Measurements from ENCODE around the gene PARD3B.

The PARD3B gene

GRCh38 chr2:204590063-204590462, 44.8 kb downstream of the PARD3B start:
- DNase-seq: no peak

- DNase-seq: no peak
Measured at GRCh38 chr2:204591225-204591624, 46.0 kb downstream of the PARD3B start.

- no peak for DNase-seq
Measured at GRCh38 chr2:204604061-204604460, 58.8 kb downstream of the PARD3B start.

- no peak for DNase-seq
Measured at GRCh38 chr2:204608237-204608939, 63.1 kb downstream of the PARD3B start.

- no peak for DNase-seq
Measured at GRCh38 chr2:204611017-204611631, 65.8 kb downstream of the PARD3B start.

GRCh38 chr2:204611764-204612163, 66.5 kb downstream of the PARD3B start:
- DNase-seq: no peak

GRCh38 chr2:204613635-204614034, 68.4 kb downstream of the PARD3B start:
- no peak for DNase-seq

- no peak for DNase-seq
Measured at GRCh38 chr2:204615456-204615855, 70.2 kb downstream of the PARD3B start.

- no peak for DNase-seq
Measured at GRCh38 chr2:204625135-204625534, 79.9 kb downstream of the PARD3B start.

- no peak for DNase-seq
Measured at GRCh38 chr2:204628926-204629712, 83.8 kb downstream of the PARD3B start.

- no peak for DNase-seq
Measured at GRCh38 chr2:204632410-204632809, 87.1 kb downstream of the PARD3B start.

- DNase-seq: no peak
Measured at GRCh38 chr2:204634564-204634963, 89.3 kb downstream of the PARD3B start.

GRCh38 chr2:204635478-204635877, 90.2 kb downstream of the PARD3B start:
- no peak for DNase-seq

- no peak for DNase-seq
Measured at GRCh38 chr2:204638471-204639194, 93.4 kb downstream of the PARD3B start.

- DNase-seq: no peak
Measured at GRCh38 chr2:204643326-204643725, 98.1 kb downstream of the PARD3B start.

- DNase-seq: no peak
Measured at GRCh38 chr2:204645018-204645773, 99.9 kb downstream of the PARD3B start.

GRCh38 chr2:204647626-204648025, 102.4 kb downstream of the PARD3B start:
- DNase-seq: no peak

GRCh38 chr2:204650611-204651010, 105.3 kb downstream of the PARD3B start:
- no peak for DNase-seq

- no peak for DNase-seq
Measured at GRCh38 chr2:204652063-204652462, 106.8 kb downstream of the PARD3B start.

- DNase-seq: no peak
Measured at GRCh38 chr2:204654669-204655068, 109.4 kb downstream of the PARD3B start.

GRCh38 chr2:204655101-204655500, 109.8 kb downstream of the PARD3B start:
- no peak for DNase-seq

GRCh38 chr2:204655626-204656025, 110.4 kb downstream of the PARD3B start:
- DNase-seq: no peak

GRCh38 chr2:204657024-204657423, 111.7 kb downstream of the PARD3B start:
- DNase-seq: no peak

Measured in stimulated activated CD4-positive, alpha-beta T cell treated with anti-CD3 and anti-CD28 coated beads, Interleukin-2, amount 100 ng/mL, for 48 hours (primary cell).